ENCODE results near the gene KRT4. TPM values are rescaled to one million over a fixed set of nuclear protein-coding genes. Genes with fewer than 3 reads are reported as not detected.

The KRT4 gene
- total RNA-seq, 2 donors from 2014 or later, result not detected

DNA sequence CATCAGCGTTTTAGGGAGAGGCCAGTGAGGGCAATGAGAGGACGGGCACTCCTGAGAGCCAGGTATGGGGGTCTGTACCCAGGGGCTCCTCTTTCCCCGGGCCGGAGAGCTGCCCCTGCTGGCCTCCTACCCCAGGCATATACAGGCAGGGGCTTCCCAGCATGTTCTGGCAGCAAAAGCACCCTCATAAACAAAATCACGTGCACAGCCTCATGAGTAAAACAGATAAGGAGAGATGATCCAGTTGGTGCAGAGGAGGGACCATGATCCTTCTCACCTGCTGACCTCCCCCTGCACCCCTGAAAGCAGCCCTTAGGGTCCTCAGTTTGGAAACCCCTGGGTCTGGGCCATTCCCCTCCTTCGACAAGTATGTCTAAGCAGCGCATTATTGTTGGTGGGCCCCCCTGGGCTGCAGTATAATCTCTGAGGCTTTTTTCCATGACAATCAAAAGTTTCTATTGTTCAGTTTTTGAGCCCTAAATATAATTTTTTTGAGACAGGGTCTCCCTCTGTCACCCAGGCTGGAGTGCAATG lies 5.0 kb upstream of the KRT4 start:
- Histone ChIP-seq H3K4me3 (no peak overlapping the region), H3K9me3 (no peaks in the 10 kb centered on the region), H3K36me3 (no peaks in the 10 kb centered on the region), H3K27me3 (no peaks in the 10 kb centered on the region), H3K4me1 (no peaks in the 10 kb centered on the region), H3K27ac (no peak overlapping the region), H3K9ac (ENCODE audit: low read depth in 2 of 2, low read length in 2 of 2) (no peak overlapping the region)
- intact Hi-C loops (cut with DNase I), result no loop called here
- TF ChIP-seq, protein P1, sequence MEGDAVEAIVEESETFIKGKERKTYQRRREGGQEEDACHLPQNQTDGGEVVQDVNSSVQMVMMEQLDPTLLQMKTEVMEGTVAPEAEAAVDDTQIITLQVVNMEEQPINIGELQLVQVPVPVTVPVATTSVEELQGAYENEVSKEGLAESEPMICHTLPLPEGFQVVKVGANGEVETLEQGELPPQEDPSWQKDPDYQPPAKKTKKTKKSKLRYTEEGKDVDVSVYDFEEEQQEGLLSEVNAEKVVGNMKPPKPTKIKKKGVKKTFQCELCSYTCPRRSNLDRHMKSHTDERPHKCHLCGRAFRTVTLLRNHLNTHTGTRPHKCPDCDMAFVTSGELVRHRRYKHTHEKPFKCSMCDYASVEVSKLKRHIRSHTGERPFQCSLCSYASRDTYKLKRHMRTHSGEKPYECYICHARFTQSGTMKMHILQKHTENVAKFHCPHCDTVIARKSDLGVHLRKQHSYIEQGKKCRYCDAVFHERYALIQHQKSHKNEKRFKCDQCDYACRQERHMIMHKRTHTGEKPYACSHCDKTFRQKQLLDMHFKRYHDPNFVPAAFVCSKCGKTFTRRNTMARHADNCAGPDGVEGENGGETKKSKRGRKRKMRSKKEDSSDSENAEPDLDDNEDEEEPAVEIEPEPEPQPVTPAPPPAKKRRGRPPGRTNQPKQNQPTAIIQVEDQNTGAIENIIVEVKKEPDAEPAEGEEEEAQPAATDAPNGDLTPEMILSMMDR (IDR thresholded peaks at IDR 0.05), result no peak
- DNase-seq, result no peak

DNA sequence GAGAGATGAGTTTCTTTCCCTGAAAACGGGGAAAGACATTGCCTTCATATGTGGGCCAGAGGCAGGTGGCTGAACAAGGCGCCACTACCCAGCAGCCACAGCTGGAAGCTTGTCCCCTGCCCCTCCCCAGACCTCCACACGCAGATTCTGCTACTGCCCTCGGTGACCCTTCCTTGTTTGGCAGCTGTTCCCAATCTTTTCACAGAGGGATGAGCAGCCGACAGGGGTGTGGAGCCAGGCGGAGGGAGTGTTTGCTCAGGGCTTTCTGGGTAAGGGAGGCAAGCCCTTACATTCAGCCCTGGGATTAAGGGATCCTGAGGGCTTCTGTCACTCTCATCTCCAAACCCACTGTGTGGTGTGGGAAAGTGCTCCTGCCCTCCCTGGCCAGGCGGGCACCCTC lies 4.5 kb upstream of the KRT4 start:
- TF ChIP-seq, protein P1 (IDR thresholded peaks at IDR 0.05), result no peak
- Histone ChIP-seq H3K27ac (no peak overlapping the region), H3K9me3 (no peaks in the 10 kb centered on the region), H3K4me1 (no peaks in the 10 kb centered on the region), H3K27me3 (no peaks in the 10 kb centered on the region), H3K4me3 (no peak overlapping the region), H3K9ac (ENCODE audit: low read depth in 2 of 2, low read length in 2 of 2) (no peak overlapping the region), H3K36me3 (no peaks in the 10 kb centered on the region)
- intact Hi-C loops (cut with DNase I), result no loop called here
- DNase-seq, result no peak

- no peak overlapping the region for H3K4me3 ChIP-seq
- no peak overlapping the region for H3K27ac ChIP-seq
- H3K9ac ChIP-seq (ENCODE audit: low read depth in 2 of 2, low read length in 2 of 2), result no peak overlapping the region
- no peaks in the 10 kb centered on the region for H3K36me3 ChIP-seq
- no peaks in the 10 kb centered on the region for H3K27me3 ChIP-seq
- H3K9me3 ChIP-seq, result no peaks in the 10 kb centered on the region
- DNase-seq, result no peak
- TF ChIP-seq, protein P1 (IDR thresholded peaks at IDR 0.05), result no peak
- H3K4me1 ChIP-seq, result no peaks in the 10 kb centered on the region
- intact Hi-C loops (cut with DNase I), result no loop called here
These were observed 3.9 kb upstream of the KRT4 start for GRCh38 chr12:52817699-52818238.

DNA sequence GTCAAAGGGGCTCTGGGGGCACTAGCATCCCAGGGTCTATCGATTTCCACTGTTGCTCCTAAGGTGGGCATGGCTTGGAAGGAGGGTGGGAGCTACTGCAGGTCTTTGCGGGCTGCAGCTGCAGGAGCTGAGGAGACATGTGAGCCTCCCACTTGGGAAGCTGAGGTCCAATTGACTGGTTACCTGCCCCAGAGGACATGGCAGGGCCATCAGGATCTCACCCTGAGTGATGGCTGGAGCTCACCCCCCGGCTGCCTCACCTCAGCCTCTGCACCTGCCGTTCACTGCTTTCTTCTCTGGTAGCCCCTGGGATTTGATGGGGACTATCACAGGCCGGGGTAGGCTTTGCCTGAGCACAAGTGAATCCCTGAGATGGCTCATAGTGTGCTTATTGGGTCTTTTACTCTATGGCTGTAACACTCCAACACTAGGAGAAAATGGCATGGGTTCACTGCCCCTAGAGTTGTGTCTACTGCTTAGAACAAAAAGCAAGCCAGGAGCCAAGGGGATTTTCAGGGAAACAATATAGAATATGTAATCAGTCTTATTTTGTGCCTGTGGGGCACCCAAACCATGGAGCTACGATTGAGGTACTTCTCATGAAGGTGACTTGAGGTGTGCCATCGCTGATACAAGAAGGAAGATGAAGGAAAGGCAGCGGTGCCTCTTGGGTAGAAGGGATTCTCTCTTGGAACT lies 3.2 kb upstream of the KRT4 start:
- H3K27ac ChIP-seq, result no peak overlapping the region
- intact Hi-C loops (cut with DNase I), result no loop called here
- H3K9me3 ChIP-seq, result no peaks in the 10 kb centered on the region
- no peaks in the 10 kb centered on the region for H3K4me1 ChIP-seq
- H3K36me3 ChIP-seq, result no peaks in the 10 kb centered on the region
- TF ChIP-seq, protein P1 (IDR thresholded peaks at IDR 0.05), result no peak
- H3K27me3 ChIP-seq, result no peaks in the 10 kb centered on the region
- no peak overlapping the region for H3K4me3 ChIP-seq
- H3K9ac ChIP-seq (ENCODE audit: low read depth in 2 of 2, low read length in 2 of 2), result no peak overlapping the region
- DNase-seq, result no peak

- no peaks in the 10 kb centered on the region for H3K9me3 ChIP-seq
- no peak overlapping the region for H3K4me3 ChIP-seq
- TF ChIP-seq, protein P1 (IDR thresholded peaks at IDR 0.05), result no peak
- no peak for DNase-seq
- no peaks in the 10 kb centered on the region for H3K4me1 ChIP-seq
- H3K9ac ChIP-seq (ENCODE audit: low read depth in 2 of 2, low read length in 2 of 2), result no peak overlapping the region
- no peaks in the 10 kb centered on the region for H3K36me3 ChIP-seq
- intact Hi-C loops (cut with DNase I), result no loop called here
- H3K27me3 ChIP-seq, result no peaks in the 10 kb centered on the region
- H3K27ac ChIP-seq, result no peak overlapping the region
These were observed 2.0 kb upstream of the KRT4 start for GRCh38 chr12:52815676-52816588.

Data from colonic mucosa (tissue), 4 donors.